C4-2B (cell line): ENCODE data around the gene MAN1A1.

ENCODE experiments used
- CTCF ChIP-seq: fragments of 450-650 bp; conservative IDR thresholded peaks from 2 replicates; pipeline ENCODE4 v1.5.1; 2017; ENCODE audit warnings: mild to moderate bottlenecking
- ZFX ChIP-seq: fragments of 450-650 bp; IDR thresholded peaks from 2 replicates; pipeline ENCODE4 v1.6.1; 2017

GRCh38 chr6:119325559-119326265 lies 23.8 kb downstream of the MAN1A1 start:
- TF ChIP-seq CTCF, result no peak
- TF ChIP-seq ZFX, result no peak
